HG02852 (cell line): Measurements from ENCODE around the gene DGKZ.

Source experiments
- ATAC-seq: cut with Tn5 transposase; IDR thresholded peaks from one replicate; pipeline ENCODE4 v1.9.1; 2021; ENCODE audit warnings: mild to moderate bottlenecking, moderate library complexity; ENCODE audit not compliant: unreplicated experiment

DGKZ gene

DNA sequence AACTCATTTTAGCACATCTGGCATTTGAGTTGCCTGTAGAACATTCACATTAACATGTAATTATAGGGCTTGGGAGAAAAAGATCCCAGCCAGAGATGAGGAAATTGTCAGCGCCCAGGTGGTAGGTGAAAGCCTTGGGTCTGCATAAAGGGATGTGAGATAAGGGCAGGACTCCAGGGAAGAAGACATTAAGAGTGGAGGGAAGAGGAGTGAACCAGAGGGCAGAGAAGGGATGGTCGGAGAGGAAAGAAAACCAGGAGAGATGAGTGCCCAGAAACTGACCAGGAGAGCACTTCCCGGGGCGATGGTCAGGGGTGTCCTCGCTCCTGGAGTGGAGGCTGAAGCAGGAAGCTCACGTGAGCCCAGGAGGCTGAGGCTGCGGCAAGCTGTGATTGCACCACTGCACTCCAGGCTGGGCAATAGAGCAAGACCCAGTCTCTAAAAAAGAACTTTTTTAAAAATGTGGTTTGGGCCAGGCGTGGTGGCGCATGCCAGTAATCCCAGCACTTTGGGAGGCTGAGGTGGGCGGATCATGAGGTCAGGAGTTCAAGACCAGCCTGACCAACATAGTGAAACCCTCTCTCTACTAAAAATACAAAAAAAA lies 20.3 kb upstream of the DGKZ start:
- no peak for ATAC-seq

DNA sequence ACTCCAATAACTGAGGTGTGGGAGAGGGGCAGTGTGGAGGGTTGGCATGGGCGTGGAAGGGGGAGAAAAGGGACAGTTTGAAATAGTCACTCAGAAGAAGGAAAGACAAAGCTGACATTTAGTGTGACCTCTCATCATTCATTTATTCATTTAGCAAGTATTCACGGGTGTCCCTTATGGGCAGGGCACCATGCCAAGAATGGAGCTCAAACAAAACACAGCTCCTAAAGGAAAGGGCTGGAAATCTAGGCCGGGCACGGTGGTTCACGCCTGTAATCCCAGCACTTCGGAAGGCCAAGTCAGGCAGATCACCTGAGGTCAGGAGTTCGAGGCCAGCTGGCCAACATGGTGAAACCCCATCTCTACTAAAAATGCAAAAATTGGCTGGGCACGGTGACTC lies 19.4 kb upstream of the DGKZ start:
- no peak for ATAC-seq

- no peak for ATAC-seq
These were observed 17.1 kb upstream of the DGKZ start for GRCh38 chr11:46330154-46330553.

GRCh38 chr11:46330563-46331281 lies 16.5 kb upstream of the DGKZ start:
- ATAC-seq = no peak

- no peak for ATAC-seq
These were observed 15.8 kb upstream of the DGKZ start for GRCh38 chr11:46331282-46331984.

DNA sequence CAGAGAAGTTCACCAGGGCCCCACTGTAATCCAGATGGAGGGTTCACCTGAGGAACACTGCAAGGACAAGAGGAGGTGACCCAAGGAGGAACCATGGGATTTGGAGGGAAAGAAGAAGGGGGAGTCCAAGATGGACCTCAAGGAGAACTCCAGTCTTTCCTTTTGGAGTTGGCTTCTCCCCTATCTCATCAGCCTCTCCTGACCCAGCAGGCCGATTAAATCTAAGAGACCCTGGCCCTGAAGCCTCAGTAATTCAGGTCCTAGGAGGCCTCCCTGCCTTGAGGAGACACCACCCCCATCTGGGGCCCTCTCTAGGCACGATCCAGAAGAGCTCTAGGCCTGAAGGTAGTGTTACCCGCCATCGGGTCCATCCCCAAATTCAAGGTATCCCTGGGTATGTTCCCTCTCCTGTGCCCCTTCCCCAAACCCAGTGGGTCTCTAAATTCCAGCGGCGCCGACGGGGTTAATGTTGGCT lies 15.1 kb upstream of the DGKZ start:
- ATAC-seq = no peak

GRCh38 chr11:46332568-46333393 lies 14.5 kb upstream of the DGKZ start:
- no peak for ATAC-seq

GRCh38 chr11:46333394-46333947 lies 13.8 kb upstream of the DGKZ start:
- ATAC-seq = no peak

DNA sequence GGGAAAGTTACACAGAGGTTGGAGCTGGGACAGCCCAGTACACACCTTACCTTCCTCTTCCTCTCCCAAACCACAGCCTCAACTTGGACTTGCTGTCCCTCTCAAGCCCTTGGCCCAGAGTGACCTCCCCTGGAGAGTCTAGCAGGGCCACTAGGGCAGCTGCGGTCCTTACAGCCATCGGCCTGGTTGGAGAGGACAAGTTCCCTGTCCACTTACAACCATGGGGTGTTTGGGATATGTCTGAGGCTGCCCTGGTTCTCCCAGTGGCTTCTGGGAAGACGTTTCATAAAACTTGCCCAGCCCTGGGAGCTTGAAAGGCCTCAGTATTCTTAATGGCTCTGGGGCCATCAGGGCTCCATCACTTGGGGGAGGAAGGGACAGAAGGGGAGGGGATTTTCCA lies 13.1 kb upstream of the DGKZ start:
- ATAC-seq = no peak

DNA sequence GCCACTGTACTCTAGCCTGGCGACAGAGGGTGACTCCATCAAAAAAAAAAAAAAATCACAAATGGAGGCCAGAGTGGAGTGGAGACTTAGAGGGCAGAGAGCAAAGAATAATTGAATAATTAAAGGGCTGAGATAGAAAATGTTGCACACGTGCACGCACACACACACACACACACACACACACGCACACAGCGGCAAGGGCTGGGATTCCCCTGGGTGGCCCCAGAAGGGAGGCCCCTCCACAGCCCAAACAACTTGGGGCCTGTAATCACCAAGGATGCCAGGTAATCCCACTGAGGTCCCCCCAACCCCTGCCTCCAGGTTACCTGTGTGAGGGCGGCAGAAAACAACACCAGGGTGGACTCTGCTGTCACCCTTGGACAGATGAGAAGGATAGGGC lies 12.0 kb upstream of the DGKZ start:
- no peak for ATAC-seq

GRCh38 chr11:46335890-46336562 lies 11.2 kb upstream of the DGKZ start:
- ATAC-seq = no peak

DNA sequence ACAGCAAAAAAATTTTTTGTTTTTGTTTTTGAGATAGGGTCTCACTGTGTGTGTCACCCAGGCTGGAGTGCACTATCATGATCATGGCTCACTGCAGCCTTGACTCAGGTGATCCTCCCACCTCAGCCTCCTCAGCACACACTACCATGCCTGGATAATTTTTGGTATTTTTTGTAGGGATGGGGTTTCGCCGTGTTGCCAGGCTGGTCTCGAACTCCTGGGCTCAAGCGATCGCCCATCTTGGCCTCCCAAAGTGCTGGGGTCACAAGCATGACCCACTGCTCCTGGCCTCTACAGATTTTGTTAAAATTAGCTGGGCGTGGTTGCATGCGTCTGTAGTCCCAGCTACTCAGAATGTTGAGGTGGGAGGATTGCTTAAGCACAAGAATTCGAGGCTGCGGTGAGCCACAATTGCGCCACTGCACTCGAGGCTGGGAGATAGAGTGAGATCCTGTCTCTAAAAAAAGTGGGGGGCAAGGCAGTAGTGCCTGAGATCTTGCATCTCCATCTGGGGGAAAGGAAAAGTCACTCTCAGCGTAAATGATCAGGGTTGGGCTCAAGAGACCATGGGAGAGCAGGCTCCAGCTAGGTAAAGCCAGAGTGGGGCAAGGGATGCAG lies 10.6 kb upstream of the DGKZ start:
- no peak for ATAC-seq

GRCh38 chr11:46337626-46338345 lies 9.5 kb upstream of the DGKZ start:
- ATAC-seq = no peak

GRCh38 chr11:46338636-46338987 lies 8.7 kb upstream of the DGKZ start:
- no peak for ATAC-seq

DNA sequence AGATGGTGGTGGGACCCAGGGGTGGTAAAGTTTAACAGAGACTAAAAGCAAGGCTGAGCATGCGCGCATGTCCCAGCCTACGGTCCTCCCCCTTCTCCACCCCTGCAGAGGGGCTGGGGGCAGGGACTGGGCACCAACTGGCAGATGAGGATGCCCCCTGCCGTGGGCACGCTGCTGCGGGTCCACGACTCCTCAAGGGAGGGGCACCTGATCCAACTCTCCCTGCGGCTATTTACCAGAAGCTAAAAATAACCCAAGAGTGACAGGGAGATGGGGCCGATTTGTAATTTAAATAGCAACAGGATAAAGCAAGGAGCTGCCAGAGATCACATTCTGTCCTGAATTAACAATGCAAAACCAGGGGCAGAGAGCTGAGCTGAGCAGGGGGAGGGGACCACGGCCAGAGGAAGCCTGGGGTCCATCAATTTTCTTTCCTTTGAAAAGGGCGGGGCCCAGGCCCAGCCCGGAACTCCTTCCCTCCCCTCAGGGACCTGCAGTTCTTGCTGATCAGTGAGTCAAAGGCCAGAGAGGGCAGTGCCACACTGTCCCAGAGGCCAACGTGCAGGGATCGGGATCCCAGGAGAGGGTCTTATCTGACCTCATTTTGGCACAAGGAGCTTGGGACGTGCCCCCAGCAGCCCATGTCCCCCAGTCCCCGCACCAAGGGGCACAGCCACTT lies 8.1 kb upstream of the DGKZ start:
- ATAC-seq = no peak

GRCh38 chr11:46339816-46340215 lies 7.4 kb upstream of the DGKZ start:
- no peak for ATAC-seq

GRCh38 chr11:46341454-46341853 lies 5.8 kb upstream of the DGKZ start:
- no peak for ATAC-seq

- ATAC-seq = no peak
These were observed 5.0 kb upstream of the DGKZ start for GRCh38 chr11:46342239-46342638.

DNA sequence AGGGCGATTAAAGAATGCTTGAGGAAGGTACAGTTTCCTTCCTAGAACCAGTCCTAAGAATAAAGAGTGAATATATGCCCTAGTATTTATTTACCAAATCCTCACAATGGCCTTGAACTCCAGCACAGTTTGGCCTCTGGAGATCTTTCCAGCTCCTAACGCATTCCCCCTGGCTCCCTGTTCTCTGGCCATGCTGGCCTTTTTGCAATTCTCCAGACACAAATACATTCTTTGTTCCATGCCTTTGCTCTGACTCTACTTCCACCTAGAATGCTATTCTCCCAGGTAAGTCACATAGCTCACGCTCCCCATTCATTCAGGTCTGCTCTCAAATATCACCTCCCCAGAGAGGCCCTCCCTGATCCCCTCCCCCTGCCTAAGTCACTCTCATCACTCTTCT lies 3.7 kb upstream of the DGKZ start:
- ATAC-seq = no peak
